Measurements from ENCODE around the gene IFITM1. TPM values are rescaled to one million over a fixed set of nuclear protein-coding genes. Genes with fewer than 3 reads are reported as not detected.

The IFITM1 gene
- total RNA-seq, 2 experiments from 2014 or later, result 36.4 to 72.4 TPM

DNA sequence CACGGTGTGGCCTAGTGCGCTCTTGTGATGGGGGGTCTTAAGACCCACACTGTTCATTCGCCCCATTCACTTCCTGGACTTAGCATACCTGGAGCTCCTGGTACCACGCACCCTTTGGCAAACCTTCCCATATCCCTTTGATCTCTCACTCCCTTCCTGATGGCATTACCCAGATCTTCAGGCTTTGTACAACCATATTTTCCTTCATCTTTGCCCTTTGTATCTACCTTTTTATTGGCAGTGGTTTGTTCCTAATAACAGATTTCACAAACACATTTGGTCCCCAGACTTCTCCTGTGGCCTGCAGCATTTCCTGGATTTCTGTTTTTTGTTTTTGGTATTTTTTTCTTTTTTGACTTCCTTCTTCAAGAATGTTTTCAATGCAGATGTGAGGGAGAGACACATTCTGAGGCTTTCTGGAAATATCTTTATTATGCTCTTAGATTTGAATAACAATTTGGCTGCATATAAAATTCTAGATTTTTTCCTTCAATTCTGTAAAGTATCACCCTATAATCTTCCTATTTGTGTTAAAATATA is 22.9 kb downstream of the IFITM1 start:
- peaks cover 14% of the 10 kb centered on the region for H3K9me3 ChIP-seq (ENCODE audit: low read length)
- ChIA-PET CTCF (ENCODE audit: unreplicated experiment) (no interaction called here), POLR2A (interaction anchor here (0.6 kb wide), 1 partner anchor 358 kb away, joined by 3 read pairs; no protein-coding TSS in a partner anchor)
- DNase-seq (ENCODE audit: low spot score), result no peak
- no peak overlapping the region for H3K4me3 ChIP-seq (ENCODE audit: low read depth, low read length, poor library complexity, severe bottlenecking)
- TF ChIP-seq EZH2phosphoT487 (IDR thresholded peaks at IDR 0.05; ENCODE audit: borderline replicate concordance, low read depth, low read length), result no peak
- TF ChIP-seq, protein P1, sequence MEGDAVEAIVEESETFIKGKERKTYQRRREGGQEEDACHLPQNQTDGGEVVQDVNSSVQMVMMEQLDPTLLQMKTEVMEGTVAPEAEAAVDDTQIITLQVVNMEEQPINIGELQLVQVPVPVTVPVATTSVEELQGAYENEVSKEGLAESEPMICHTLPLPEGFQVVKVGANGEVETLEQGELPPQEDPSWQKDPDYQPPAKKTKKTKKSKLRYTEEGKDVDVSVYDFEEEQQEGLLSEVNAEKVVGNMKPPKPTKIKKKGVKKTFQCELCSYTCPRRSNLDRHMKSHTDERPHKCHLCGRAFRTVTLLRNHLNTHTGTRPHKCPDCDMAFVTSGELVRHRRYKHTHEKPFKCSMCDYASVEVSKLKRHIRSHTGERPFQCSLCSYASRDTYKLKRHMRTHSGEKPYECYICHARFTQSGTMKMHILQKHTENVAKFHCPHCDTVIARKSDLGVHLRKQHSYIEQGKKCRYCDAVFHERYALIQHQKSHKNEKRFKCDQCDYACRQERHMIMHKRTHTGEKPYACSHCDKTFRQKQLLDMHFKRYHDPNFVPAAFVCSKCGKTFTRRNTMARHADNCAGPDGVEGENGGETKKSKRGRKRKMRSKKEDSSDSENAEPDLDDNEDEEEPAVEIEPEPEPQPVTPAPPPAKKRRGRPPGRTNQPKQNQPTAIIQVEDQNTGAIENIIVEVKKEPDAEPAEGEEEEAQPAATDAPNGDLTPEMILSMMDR (conservative IDR thresholded peaks at IDR 0.05; ENCODE audit: low read length), result no peak
- H3K9me2 ChIP-seq (ENCODE audit: insufficient read depth, low read length), result no peaks in the 10 kb centered on the region
- H3K4me1 ChIP-seq (ENCODE audit: insufficient read depth, low read length, poor library complexity, severe bottlenecking), result peaks cover 73% of the 10 kb centered on the region
- no TSS peak for BruUV-seq (replicated peaks)
- intact Hi-C loops (cut with micrococcal nuclease; ENCODE audit: unreplicated experiment), result no loop called here
- no peaks in the 10 kb centered on the region for H3K79me2 ChIP-seq (ENCODE audit: insufficient read depth, low read depth, low read length)
- no peaks in the 10 kb centered on the region for H4K20me1 ChIP-seq (ENCODE audit: insufficient read depth, low read length)
- peak overlapping the region; percentile 82 for H2AFZ ChIP-seq (ENCODE audit: low read length)
- peak overlapping the region; percentile 54 for H3K4me2 ChIP-seq (ENCODE audit: low read length)
- H3K36me3 ChIP-seq (ENCODE audit: insufficient read depth, low read length), result peaks cover 9% of the 10 kb centered on the region
- H3K27ac ChIP-seq (ENCODE audit: low read depth, low read length, poor library complexity, severe bottlenecking), result peak overlapping the region; percentile 58

DNA sequence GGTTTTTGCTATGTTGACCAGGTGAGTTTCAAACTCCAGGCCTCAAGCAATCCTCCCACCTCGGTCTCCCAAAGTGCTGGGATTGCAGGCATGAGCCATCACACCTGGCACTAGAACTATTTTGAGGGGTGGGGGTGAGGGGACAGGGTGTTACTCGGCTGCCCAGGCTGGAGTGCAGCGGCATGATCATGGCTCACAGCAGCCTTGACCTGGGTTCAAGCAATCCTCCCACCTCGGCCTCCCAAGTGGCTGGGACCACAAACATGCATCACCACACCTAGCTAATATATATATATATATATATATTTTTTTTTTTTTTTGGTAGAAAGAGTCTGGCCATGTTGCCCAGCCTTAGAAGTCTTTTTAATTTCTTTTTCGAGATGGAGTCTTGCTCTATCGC is 23.9 kb downstream of the IFITM1 start:
- H4K20me1 ChIP-seq (ENCODE audit: insufficient read depth, low read length), result no peaks in the 10 kb centered on the region
- H2AFZ ChIP-seq (ENCODE audit: low read length), result no peak overlapping the region
- H3K4me1 ChIP-seq (ENCODE audit: insufficient read depth, low read length, poor library complexity, severe bottlenecking), result peaks cover 72% of the 10 kb centered on the region
- POLR2A ChIA-PET, result interaction anchor here (0.6 to 4.6 kb wide), 2 partner anchors 9 to 357 kb away, joined by 3 to 63 read pairs; no protein-coding TSS in a partner anchor
- BruUV-seq (replicated peaks), result no TSS peak
- H3K36me3 ChIP-seq (ENCODE audit: insufficient read depth, low read length), result peaks cover 6% of the 10 kb centered on the region
- H3K9me3 ChIP-seq (ENCODE audit: low read length), result peaks cover 9% of the 10 kb centered on the region
- intact Hi-C loops (cut with micrococcal nuclease; ENCODE audit: unreplicated experiment), result no loop called here
- no peak for DNase-seq (ENCODE audit: low spot score)
- no peak overlapping the region for H3K4me2 ChIP-seq (ENCODE audit: low read length)
- H3K79me2 ChIP-seq (ENCODE audit: insufficient read depth, low read depth, low read length), result no peaks in the 10 kb centered on the region
- CTCF ChIA-PET (ENCODE audit: unreplicated experiment), result interaction anchor here (0.5 kb wide), 1 partner anchor 199 kb away, joined by 4 read pairs; no protein-coding TSS in a partner anchor
- H3K9me2 ChIP-seq (ENCODE audit: insufficient read depth, low read length), result no peaks in the 10 kb centered on the region
- H3K4me3 ChIP-seq (ENCODE audit: low read depth, low read length, poor library complexity, severe bottlenecking), result no peak overlapping the region
- TF ChIP-seq, protein P1 (conservative IDR thresholded peaks at IDR 0.05; ENCODE audit: low read length), result no peak
- no peak for TF ChIP-seq EZH2phosphoT487 (IDR thresholded peaks at IDR 0.05; ENCODE audit: borderline replicate concordance, low read depth, low read length)
- no peak overlapping the region for H3K27ac ChIP-seq (ENCODE audit: low read depth, low read length, poor library complexity, severe bottlenecking)

DNA sequence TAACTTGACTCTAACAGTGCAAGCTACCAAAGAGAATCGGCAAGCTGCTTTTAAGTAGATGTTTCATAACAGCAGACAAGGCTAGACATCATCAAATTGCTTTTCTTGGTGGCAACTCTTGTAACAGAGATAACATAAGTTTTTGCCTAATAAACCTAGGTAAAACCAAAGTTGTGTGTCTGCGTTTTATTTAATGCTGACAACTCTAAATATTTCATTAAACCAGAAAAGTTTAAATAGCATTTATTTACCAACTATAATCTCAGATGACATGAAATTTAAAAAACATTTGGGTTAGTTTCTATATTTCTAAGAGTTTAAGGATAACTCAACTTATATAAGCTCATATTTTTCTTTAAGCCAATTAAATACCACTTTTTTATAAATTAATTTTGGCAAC is 26.1 kb downstream of the IFITM1 start:
- TF ChIP-seq, protein P1 (conservative IDR thresholded peaks at IDR 0.05; ENCODE audit: low read length), result no peak
- no peak for TF ChIP-seq EZH2phosphoT487 (IDR thresholded peaks at IDR 0.05; ENCODE audit: borderline replicate concordance, low read depth, low read length)
- Histone ChIP-seq H4K20me1 (ENCODE audit: insufficient read depth, low read length) (no peaks in the 10 kb centered on the region), H3K36me3 (ENCODE audit: insufficient read depth, low read length) (no peaks in the 10 kb centered on the region), H3K27ac (ENCODE audit: low read depth, low read length, poor library complexity, severe bottlenecking) (peak overlapping the region; percentile 57), H3K4me1 (ENCODE audit: insufficient read depth, low read length, poor library complexity, severe bottlenecking) (peaks cover 55% of the 10 kb centered on the region), H2AFZ (ENCODE audit: low read length) (peak overlapping the region; percentile 60; the same call in 1 of the 2 replicates), H3K9me2 (ENCODE audit: insufficient read depth, low read length) (no peaks in the 10 kb centered on the region), H3K4me2 (ENCODE audit: low read length) (peak overlapping the region; percentile 60; the same call in 1 of the 2 replicates), H3K9me3 (ENCODE audit: low read length) (no peaks in the 10 kb centered on the region), H3K4me3 (ENCODE audit: low read depth, low read length, poor library complexity, severe bottlenecking) (peak overlapping the region; percentile 44), H3K79me2 (ENCODE audit: insufficient read depth, low read depth, low read length) (no peaks in the 10 kb centered on the region)
- ChIA-PET POLR2A (interaction anchor here (0.7 to 4.6 kb wide), 11 partner anchors 8 to 467 kb away, joined by 3 to 63 read pairs (median 5); no protein-coding TSS in a partner anchor), CTCF (ENCODE audit: unreplicated experiment) (interaction anchor here (0.5 to 1.3 kb wide), 4 partner anchors 9 to 103 kb away, joined by 3 to 5 read pairs (median 4); no protein-coding TSS in a partner anchor)
- no peak for DNase-seq (ENCODE audit: low spot score)
- no TSS peak for BruUV-seq (replicated peaks)
- intact Hi-C loops (cut with micrococcal nuclease; ENCODE audit: unreplicated experiment), result loop anchor here (10.0 kb wide), 1 partner anchor 1185 kb away; no protein-coding TSS in a partner anchor

All from OCI-LY7 (cell line).